GM13976 (cell line): ENCODE data around the gene FOXRED2.

Experiments
- DNase-seq: peaks from one replicate; pipeline ENCODE4 v3.0.0; 2012; ENCODE audit warnings: low spot score
- in situ Hi-C: fragments of 300-500 bp; cut with MboI; formaldehyde crosslinking; loops from one replicate; pipeline ENCODE4 v1.12.0; 2022; ENCODE audit warnings: low sequenced_read_pairs, mixed read lengths, inconsistent platforms; ENCODE audit not compliant: unreplicated experiment
- TF ChIP-seq, protein P1 (sequence below): IDR thresholded peaks from 2 replicates; pipeline ENCODE4 v1.5.1; 2012; ENCODE audit warnings: borderline replicate concordance, mild to moderate bottlenecking; ENCODE audit not compliant: insufficient read depth; ENCODE audit errors: extremely low read depth, missing control alignments, control extremely low read depth

Gene FOXRED2

DNA sequence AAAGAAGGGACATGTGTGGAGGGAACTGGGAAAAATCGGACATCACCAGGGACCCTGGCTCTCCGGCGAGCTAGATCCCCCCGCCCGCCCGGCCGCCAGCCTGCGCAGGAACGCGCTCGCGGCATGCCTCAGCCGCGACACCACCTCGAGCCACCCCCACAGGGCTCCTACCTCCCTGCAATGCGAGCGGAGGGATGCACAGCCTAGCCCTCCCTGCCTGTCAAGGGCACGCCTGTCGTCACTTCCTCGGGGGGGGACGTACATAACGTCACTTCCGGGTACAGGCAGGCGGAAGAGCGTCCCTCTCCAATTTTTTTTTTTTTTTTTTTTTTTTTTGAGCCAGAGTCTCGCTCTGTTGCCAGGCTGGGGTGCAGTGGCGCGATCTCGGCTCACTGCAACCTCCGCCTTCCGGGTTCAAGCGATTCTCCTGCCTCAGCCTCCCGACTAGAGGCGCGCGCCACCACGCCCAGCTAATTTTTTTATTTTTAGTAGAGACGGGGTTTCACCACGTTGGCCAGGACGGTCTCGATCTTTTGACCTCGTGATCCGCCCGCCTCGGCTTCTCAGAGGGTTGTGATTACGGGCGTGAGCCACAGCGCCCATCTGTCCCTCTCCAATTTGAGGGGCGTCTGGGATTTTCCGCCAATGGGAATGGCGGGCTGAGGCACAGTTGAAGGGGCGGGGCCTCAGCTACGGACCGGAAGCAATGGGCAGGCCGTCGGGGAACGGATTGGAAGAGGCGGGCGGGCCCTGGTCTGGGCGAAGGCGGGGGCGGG, 25.3 kb downstream of the FOXRED2 start, which contains the start of gene TXN2:
TSS of gene TXN2 (minus strand) at position 248 of the 776 bp plus-strand sequence. CDS start 803 bp downstream, outside the sequence.
- DNase-seq = peak; percentile 98
- in situ Hi-C loops = no loop called here
- TF ChIP-seq, protein P1, sequence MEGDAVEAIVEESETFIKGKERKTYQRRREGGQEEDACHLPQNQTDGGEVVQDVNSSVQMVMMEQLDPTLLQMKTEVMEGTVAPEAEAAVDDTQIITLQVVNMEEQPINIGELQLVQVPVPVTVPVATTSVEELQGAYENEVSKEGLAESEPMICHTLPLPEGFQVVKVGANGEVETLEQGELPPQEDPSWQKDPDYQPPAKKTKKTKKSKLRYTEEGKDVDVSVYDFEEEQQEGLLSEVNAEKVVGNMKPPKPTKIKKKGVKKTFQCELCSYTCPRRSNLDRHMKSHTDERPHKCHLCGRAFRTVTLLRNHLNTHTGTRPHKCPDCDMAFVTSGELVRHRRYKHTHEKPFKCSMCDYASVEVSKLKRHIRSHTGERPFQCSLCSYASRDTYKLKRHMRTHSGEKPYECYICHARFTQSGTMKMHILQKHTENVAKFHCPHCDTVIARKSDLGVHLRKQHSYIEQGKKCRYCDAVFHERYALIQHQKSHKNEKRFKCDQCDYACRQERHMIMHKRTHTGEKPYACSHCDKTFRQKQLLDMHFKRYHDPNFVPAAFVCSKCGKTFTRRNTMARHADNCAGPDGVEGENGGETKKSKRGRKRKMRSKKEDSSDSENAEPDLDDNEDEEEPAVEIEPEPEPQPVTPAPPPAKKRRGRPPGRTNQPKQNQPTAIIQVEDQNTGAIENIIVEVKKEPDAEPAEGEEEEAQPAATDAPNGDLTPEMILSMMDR = no peak

DNA sequence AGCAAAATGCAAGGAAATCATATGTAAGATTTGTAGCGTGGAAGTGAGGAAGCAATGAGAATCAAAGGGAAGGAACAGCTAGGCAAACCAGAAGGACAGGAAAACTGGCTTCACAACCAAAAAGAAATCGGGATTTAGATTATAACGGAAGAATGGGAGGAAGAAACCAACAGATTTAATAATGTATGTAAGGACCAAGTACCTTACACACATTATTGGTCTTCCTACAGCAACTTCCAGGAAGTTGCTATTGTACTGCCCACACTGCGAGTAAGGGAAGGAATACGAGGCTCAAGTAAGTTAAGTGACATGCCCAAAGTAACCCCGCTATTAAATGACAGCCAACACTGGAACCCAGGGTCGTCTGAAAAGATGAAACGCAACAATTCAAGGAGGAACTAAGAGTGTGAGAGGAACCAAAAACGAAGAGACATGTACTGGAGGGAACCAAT, 25.9 kb downstream of the FOXRED2 start:
- in situ Hi-C loops = no loop called here
- no peak for DNase-seq
- TF ChIP-seq, protein P1 = no peak

DNA sequence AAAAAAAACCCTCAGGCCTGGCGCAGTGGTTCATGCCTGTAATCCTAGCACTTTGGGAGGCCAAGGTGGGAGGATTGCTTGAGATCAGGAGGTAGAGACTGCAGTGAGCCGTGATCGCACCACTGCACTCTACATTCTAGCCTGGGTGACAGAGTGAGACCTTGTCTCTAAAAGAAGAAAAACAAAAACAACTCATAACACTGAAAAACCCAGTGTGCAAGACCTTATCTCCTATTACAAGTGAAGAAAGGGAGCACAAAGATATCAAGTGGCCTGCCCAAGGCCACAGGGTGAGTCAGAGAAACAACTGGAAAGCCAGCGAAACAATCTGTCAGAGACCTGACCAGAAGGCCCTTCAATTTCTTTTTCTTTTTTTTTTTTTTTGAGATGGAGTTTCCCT, 27.9 kb downstream of the FOXRED2 start:
- DNase-seq = no peak

DNA sequence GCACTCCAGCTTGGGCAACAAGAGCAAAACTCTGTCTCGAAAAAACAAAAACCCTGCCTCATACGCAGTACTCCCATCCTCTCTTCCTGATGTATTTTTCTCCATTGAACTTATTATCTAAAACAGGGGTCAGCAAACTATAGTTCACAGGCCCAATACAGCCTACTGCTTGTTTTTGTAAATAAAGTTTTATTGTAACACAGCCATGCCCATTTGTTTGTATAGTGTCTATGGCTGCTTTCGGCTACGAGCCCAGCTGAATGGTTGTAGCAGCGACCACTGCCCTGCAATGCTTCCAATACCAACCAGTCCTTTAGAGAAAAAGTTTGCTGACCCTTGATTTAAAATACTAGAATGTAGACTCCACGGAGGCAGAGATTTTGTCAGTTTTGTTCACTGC, 31.5 kb downstream of the FOXRED2 start:
- TF ChIP-seq, protein P1 = no peak
- DNase-seq = no peak
- in situ Hi-C loops = loop anchor here (5.0 kb wide), 1 partner anchor 168 kb away; no protein-coding TSS in a partner anchor

More for the DNA sequence above, 27.9 kb downstream of the FOXRED2 start:
- TF ChIP-seq, protein P1 = no peak
- in situ Hi-C loops = loop anchor here (5.0 kb wide), 1 partner anchor 172 kb away; no protein-coding TSS in a partner anchor

DNA sequence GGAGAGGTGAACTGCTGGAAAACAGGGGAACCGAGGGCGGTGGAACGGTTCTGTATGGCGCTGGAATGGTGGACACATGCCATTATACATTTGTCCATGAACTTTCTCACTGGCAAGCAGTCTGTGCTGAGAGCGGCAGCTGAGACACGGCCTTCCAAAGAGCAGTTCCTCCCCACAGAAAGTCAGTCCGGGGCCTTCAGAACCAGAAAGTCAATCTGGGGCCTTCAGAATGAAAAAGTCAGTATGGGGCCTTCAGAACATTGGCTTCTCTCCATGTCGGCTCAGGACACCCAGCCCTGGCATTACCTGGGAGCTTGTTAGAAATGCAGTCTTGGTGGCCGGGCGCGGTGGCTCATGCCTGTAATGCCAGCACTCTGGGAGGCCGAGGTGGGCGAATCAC, 34.2 kb downstream of the FOXRED2 start:
- in situ Hi-C loops = no loop called here

DNA sequence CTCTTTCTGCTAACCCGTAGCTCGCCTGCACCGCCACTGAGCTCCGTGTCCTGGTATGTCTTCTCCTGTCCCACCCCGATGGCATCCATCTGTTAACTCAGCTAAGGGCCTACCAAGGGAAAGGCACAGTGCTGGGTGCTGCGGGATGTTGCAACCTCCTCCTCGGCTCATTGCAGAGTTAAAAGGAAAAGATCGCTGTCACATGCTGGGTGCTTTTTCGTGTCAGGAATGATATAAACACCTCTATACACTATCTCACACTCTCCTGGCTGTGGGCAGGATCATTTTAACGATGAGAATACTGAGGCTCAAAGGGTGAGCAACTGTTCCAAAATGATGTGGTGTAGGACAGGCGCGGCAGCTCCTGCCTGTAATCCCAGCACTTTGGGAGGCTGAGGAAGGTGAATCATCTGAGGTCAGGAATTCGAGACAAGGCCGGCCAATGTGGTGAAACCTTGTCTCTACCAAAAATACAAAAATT, 35.5 kb downstream of the FOXRED2 start:
- TF ChIP-seq, protein P1 = no peak
- in situ Hi-C loops = no loop called here
- DNase-seq = no peak

More for the DNA sequence above, 34.2 kb downstream of the FOXRED2 start:
- TF ChIP-seq, protein P1 = no peak
- DNase-seq = no peak
